ENCODE data around the gene KRTAP10-9.
"Not testable (repeated sequence)": the region's sequence is repeated elsewhere in the genome, so short reads cannot be mapped to it uniquely, and the experiment has no call there.

Gene KRTAP10-9

DNA sequence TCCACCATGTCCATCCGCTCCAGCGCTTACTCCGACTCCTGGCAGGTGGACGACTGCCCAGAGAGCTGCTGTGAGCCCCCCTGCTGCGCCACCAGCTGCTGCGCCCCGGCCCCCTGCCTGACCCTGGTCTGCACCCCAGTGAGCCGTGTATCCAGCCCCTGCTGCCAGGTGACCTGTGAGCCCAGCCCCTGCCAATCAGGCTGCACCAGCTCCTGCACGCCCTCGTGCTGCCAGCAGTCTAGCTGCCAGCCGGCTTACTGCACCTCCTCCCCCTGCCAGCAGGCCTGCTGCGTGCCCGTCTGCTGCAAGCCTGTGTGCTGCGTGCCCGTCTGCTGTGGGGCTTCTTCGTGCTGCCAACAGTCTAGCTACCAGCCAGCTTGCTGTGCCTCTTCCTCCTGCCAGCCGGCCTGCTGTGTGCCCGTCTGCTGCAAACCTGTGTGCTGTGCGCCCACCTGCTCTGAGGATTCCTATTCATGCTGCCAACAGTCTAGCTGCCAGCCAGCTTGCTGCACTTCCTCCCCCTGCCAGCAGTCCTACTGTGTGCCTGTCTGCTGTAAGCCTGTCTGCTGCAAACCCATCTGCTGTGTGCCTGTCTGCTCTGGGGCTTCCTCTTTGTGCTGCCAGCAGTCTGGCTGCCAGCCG lies 409 bp downstream of the KRTAP10-9 start:
- not testable (repeated sequence) for H3K9me3 ChIP-seq (ENCODE audit: control insufficient read depth, low read length); H3K4me1 ChIP-seq (ENCODE audit: control insufficient read depth, insufficient read depth, low read length); H3K27ac ChIP-seq (ENCODE audit: insufficient read depth, low read depth, low read length, poor library complexity, severe bottlenecking); H3K27me3 ChIP-seq (ENCODE audit: control insufficient read depth, insufficient read depth, low read length, poor library complexity, severe bottlenecking); H3K4me3 ChIP-seq (ENCODE audit: insufficient read depth, low read depth, low read length); H3K36me3 ChIP-seq (ENCODE audit: control insufficient read depth, insufficient read depth, low read length)
- WGBS, 2 experiments: 90% methylated on average over 20 of the region's 20 CpGs

DNA sequence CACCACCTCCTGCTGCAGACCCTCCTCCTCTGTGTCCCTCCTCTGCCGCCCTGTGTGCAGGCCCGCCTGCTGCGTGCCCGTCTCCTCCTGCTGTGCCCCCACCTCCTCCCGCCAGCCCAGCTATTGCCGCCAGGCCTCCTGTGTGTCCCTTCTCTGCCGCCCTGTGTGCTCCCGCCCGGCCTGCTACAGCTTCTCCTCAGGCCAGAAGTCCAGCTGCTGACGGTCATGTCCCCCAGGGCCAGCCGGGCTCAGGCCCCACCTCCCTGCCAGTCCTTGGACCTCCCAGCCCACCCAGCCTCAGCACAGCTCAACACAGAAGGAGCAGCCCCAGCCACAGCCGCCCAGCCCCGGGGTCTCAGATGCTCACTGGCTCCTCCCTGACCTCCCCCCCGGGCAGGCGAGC lies 939 bp downstream of the KRTAP10-9 start:
- H3K36me3 ChIP-seq (ENCODE audit: control insufficient read depth, insufficient read depth, low read length); H3K27ac ChIP-seq (ENCODE audit: insufficient read depth, low read depth, low read length, poor library complexity, severe bottlenecking); H3K4me3 ChIP-seq (ENCODE audit: insufficient read depth, low read depth, low read length); H3K9me3 ChIP-seq (ENCODE audit: control insufficient read depth, low read length); H3K27me3 ChIP-seq (ENCODE audit: control insufficient read depth, insufficient read depth, low read length, poor library complexity, severe bottlenecking); H3K4me1 ChIP-seq (ENCODE audit: control insufficient read depth, insufficient read depth, low read length): not testable (repeated sequence)
- WGBS, 2 experiments: 73 to 77% methylated on average over 15 of the region's 15 CpGs

DNA sequence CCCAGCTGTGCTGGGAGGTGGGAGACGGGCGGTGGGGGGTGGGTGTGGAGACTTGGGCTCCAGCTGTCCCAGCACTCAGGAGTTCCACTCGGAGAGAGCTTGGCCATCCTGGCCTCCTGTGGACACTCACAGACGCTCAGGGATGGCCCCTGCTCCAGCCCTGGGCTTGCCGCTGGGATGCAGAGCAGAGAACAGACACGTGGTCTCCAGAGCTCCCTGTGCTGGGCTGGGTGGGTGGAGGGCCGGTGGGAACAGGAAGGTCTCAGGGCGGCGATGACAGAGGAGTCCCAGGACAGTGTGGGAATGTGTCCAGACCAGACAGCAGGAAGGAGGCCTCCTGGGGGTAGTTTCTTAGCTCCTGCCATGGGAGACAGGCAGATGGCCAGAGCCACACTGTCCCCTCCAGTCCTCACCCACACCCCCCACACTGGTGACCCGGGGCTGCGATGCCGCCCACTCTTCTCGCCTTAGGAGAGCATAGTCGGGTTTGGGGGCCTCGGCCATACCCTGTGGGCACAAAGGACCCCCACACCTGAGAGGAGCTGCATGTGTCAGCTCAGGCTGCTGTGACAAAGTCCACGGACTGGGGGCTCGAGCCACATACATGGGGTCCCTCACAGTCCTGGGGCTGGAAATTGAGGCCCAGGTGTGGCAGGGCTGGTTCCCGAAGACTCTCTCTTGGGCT lies 2.0 kb downstream of the KRTAP10-9 start:
- peaks cover 8% of the 10 kb centered on the region for H3K4me1 ChIP-seq (ENCODE audit: control insufficient read depth, insufficient read depth, low read length)
- 93 to 94% methylated on average over 18 of the region's 18 CpGs for WGBS, 2 experiments
- no peak overlapping the region for H3K27ac ChIP-seq (ENCODE audit: insufficient read depth, low read depth, low read length, poor library complexity, severe bottlenecking)
- H3K9me3 ChIP-seq (ENCODE audit: control insufficient read depth, low read length): no peaks in the 10 kb centered on the region
- no peaks in the 10 kb centered on the region for H3K27me3 ChIP-seq (ENCODE audit: control insufficient read depth, insufficient read depth, low read length, poor library complexity, severe bottlenecking)
- H3K36me3 ChIP-seq (ENCODE audit: control insufficient read depth, insufficient read depth, low read length): no peaks in the 10 kb centered on the region
- no peak overlapping the region for H3K4me3 ChIP-seq (ENCODE audit: insufficient read depth, low read depth, low read length)

DNA sequence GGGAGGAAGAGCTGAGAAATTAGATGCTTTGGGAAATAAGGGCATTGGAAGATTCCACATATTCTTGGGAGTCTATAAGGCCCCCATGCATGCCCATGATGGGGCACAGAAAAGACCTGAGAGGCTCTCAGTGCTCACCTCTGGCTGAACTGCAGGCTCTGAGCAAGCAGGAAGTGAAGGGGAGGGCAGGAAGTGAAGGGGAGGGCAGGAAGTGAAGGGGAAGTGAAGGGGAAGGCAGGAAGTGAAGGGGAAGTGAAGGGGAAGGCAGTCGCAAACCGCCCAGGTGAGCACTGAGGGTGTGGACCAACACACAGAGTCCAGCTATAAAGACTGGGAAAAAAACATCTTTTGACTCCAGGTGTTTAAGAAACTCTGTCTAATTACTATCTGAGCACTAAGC lies 3.5 kb downstream of the KRTAP10-9 start:
- Histone ChIP-seq H3K27me3 (ENCODE audit: control insufficient read depth, insufficient read depth, low read length, poor library complexity, severe bottlenecking) (no peaks in the 10 kb centered on the region), H3K36me3 (ENCODE audit: control insufficient read depth, insufficient read depth, low read length) (no peaks in the 10 kb centered on the region), H3K4me3 (ENCODE audit: insufficient read depth, low read depth, low read length) (no peak overlapping the region), H3K9me3 (ENCODE audit: control insufficient read depth, low read length) (no peaks in the 10 kb centered on the region), H3K27ac (ENCODE audit: insufficient read depth, low read depth, low read length, poor library complexity, severe bottlenecking) (no peak overlapping the region), H3K4me1 (ENCODE audit: control insufficient read depth, insufficient read depth, low read length) (peaks cover 8% of the 10 kb centered on the region)
- WGBS, 2 experiments: 96 to 99% methylated on average over 2 of the region's 2 CpGs

DNA sequence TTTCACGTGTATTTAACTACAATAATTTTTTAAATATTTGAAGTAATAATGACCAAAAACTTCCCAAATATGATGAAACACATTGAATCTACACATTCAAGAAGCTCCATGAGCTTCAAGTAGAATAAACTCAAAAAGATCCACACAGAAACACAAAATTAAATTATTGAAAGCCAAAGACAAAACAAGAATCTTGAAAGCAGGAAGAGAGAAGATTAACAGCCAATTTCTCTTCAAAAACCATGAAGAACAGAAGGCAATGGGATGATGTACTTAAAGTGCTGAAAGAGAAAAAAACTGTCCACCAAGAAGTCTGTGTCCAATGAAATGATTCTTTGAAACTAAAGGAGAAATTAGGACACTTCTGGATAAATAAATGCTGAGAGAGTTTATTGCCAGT lies 5.2 kb downstream of the KRTAP10-9 start:
- H3K4me1 ChIP-seq (ENCODE audit: control insufficient read depth, insufficient read depth, low read length): peaks cover 13% of the 10 kb centered on the region
- H3K27ac ChIP-seq (ENCODE audit: insufficient read depth, low read depth, low read length, poor library complexity, severe bottlenecking): no peak overlapping the region
- no peak overlapping the region for H3K4me3 ChIP-seq (ENCODE audit: insufficient read depth, low read depth, low read length)
- no peaks in the 10 kb centered on the region for H3K36me3 ChIP-seq (ENCODE audit: control insufficient read depth, insufficient read depth, low read length)
- no peaks in the 10 kb centered on the region for H3K27me3 ChIP-seq (ENCODE audit: control insufficient read depth, insufficient read depth, low read length, poor library complexity, severe bottlenecking)
- no peaks in the 10 kb centered on the region for H3K9me3 ChIP-seq (ENCODE audit: control insufficient read depth, low read length)
- WGBS, 2 experiments: 100% methylated on average over 1 of the region's 1 CpG; no CpG with 5 or more reads in 1 of the 2 experiments

DNA sequence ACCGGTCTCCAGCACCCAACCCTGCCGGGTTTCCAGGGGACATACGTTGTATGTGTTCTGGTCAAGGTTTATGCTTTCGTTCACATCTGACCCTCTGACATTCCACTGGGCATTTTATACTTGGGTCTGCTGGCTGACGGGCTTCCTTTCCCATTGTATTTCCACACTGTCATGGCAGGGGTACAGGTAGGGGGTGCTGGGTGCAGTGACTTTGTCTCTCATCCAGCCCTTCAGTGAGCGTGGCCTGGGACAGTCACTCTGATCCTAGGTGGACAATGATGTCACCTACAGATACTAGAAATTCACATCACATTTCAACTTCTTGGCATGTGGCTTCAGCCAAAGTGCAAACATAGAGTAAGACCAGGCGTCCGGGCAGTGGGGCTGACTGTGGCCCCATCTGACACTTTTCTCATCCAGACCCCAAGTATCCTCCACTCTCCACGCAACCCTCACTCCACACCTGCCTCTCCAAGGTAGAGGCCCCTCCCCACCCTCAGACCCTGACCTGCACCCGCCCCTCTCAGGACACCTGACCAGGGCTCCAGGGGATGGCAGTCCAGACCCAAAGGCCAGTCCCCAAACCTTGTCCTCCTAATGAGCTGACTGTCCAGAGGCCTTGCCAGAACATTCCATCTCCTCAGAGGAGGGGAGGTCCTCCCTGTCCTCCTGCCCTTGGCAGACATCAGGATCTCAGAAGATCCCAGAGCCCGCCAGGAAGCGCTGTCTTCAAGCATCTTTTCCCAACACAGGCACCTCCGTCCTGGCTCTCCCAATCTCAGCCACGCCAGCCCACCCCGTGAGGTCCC lies 9.5 kb downstream of the KRTAP10-9 start:
- Histone ChIP-seq H3K27ac (ENCODE audit: insufficient read depth, low read depth, low read length, poor library complexity, severe bottlenecking) (no peak overlapping the region), H3K36me3 (ENCODE audit: control insufficient read depth, insufficient read depth, low read length) (no peaks in the 10 kb centered on the region), H3K4me1 (ENCODE audit: control insufficient read depth, insufficient read depth, low read length) (peaks cover 12% of the 10 kb centered on the region), H3K27me3 (ENCODE audit: control insufficient read depth, insufficient read depth, low read length, poor library complexity, severe bottlenecking) (no peaks in the 10 kb centered on the region), H3K9me3 (ENCODE audit: control insufficient read depth, low read length) (no peaks in the 10 kb centered on the region), H3K4me3 (ENCODE audit: insufficient read depth, low read depth, low read length) (no peak overlapping the region)
- WGBS, 2 experiments: 92 to 95% methylated on average over 15 of the region's 15 CpGs

DNA sequence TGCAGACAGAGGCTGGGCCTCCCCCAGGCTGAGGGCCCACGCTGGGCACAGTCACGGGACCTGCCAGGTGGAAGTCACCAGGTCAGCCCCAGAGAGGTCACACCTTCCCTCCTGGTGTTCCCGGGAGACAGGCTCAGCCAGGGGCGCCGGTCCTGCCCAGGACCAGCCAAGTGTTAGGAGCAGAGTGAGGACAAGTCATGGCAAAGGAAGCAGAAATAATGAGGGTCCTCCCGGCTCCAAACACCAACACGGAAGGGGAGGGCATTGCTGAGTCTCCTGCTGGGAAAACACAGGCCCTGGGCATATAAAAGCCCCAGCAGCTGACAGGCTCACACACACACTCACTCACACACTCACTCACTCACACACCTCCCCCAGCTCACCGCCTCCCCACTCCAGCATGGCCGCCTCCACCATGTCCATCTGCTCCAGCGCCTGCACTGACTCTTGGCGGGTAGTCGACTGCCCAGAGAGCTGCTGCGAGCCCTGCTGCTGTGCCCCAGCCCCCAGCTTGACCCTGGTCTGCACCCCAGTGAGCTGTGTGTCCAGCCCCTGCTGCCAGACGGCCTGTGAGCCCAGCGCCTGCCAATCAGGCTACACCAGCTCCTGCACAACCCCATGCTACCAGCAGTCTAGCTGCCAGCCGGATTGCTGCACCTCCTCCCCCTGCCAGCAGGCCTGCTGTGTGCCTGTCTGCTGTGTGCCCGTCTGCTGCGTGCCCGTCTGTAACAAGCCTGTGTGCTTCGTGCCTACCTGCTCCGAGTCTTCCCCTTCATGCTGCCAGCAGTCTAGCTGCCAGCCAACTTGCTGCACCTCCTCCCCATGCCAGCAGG lies 10.3 kb downstream of the KRTAP10-9 start, which contains the start of gene KRTAP10-10:
Gene KRTAP10-10 (plus strand): TSS at position 339 of the 833 bp plus-strand sequence. CDS start 62 bp downstream, at position 401.
- WGBS, 2 experiments: 72 to 75% methylated on average over 21 of the region's 21 CpGs
- Histone ChIP-seq H3K4me3 (ENCODE audit: insufficient read depth, low read depth, low read length) (no peak within 1 kb of the TSS), H3K27me3 (ENCODE audit: control insufficient read depth, insufficient read depth, low read length, poor library complexity, severe bottlenecking) (no peaks in the 10 kb centered on the region), H3K9me3 (ENCODE audit: control insufficient read depth, low read length) (no peaks in the 10 kb centered on the region), H3K36me3 (ENCODE audit: control insufficient read depth, insufficient read depth, low read length) (no peaks in the 10 kb centered on the region), H3K27ac (ENCODE audit: insufficient read depth, low read depth, low read length, poor library complexity, severe bottlenecking) (no peak within 1 kb of the TSS), H3K4me1 (ENCODE audit: control insufficient read depth, insufficient read depth, low read length) (peaks cover 12% of the 10 kb centered on the region)

DNA sequence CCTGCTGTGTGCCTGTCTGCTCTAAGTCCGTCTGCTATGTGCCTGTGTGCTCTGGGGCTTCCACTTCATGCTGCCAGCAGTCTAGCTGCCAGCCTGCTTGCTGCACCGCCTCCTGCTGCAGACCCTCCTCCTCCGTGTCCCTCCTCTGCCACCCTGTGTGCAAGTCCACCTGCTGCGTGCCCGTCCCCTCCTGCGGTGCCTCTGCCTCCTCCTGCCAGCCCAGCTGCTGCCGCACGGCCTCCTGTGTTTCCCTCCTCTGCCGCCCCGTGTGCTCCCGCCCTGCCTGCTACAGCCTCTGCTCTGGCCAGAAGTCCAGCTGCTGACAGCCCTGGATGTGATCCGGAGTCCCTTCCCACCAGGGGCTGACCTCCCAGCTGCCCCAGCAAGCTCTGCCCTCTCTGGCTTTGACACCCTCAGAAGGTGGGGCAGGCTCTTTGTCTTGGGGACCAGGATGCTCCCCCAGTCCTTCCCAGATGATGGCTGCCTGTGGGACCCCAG lies 11.0 kb downstream of the KRTAP10-9 start:
- H3K36me3 ChIP-seq (ENCODE audit: control insufficient read depth, insufficient read depth, low read length); H3K9me3 ChIP-seq (ENCODE audit: control insufficient read depth, low read length); H3K27ac ChIP-seq (ENCODE audit: insufficient read depth, low read depth, low read length, poor library complexity, severe bottlenecking); H3K27me3 ChIP-seq (ENCODE audit: control insufficient read depth, insufficient read depth, low read length, poor library complexity, severe bottlenecking); H3K4me3 ChIP-seq (ENCODE audit: insufficient read depth, low read depth, low read length): not testable (repeated sequence)
- H3K4me1 ChIP-seq (ENCODE audit: control insufficient read depth, insufficient read depth, low read length): peaks cover 12% of the 10 kb centered on the region
- WGBS, 2 experiments: 81 to 83% methylated on average over 7 to 8 of the region's 12 CpGs

DNA sequence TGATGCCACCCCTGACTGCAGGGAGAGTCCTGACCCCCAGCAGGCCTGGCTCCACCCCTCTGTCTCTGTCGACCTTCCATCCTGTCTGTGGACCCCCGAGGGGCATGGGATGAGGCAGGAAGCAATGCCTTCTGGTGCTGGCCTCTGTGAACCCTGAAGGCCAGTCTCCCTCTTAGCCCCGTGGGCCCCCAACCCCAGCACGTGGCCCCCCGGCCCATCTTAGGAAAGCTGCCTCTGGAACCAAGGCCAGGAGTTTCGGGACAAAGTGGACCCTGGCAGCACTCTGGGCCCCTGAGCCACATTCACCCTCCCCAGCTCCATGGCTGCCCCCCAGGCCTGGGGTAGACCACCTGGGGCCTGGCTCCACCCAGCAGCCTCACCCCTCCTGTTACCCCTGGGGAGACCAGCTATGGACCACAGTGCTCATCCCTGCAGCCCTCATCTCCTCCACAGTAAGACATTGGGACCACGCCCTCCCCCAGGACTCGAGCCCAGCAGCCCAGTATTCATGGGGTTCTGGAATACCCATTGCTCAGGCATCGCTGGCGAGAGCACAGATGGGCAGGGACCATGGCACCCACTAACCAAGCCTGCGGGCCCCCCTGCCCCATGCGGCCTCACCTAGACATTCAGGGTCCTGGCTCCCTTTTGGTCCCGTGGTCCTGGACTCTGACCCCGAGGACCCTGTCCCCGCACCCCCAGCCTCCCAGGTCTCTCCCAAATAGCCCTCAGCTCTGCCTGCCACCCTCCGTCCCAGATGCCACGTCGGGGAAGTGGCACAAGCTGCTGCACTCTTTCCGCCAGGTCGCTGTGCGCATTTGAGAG lies 11.8 kb downstream of the KRTAP10-9 start:
- WGBS, 2 experiments: 91 to 95% methylated on average over 19 to 20 of the region's 21 CpGs
- H3K4me3 ChIP-seq (ENCODE audit: insufficient read depth, low read depth, low read length); H3K9me3 ChIP-seq (ENCODE audit: control insufficient read depth, low read length); H3K27ac ChIP-seq (ENCODE audit: insufficient read depth, low read depth, low read length, poor library complexity, severe bottlenecking); H3K27me3 ChIP-seq (ENCODE audit: control insufficient read depth, insufficient read depth, low read length, poor library complexity, severe bottlenecking); H3K36me3 ChIP-seq (ENCODE audit: control insufficient read depth, insufficient read depth, low read length): not testable (repeated sequence)
- peaks cover 12% of the 10 kb centered on the region for H3K4me1 ChIP-seq (ENCODE audit: control insufficient read depth, insufficient read depth, low read length)
